ENCODE results near the gene ADPRM. TPM values are rescaled to one million over a fixed set of nuclear protein-coding genes. Genes with fewer than 3 reads are reported as not detected.

The ADPRM gene
- total RNA-seq, 1 experiment from 2014 or later = 2.5 TPM

- Histone ChIP-seq H3K4me1 (no peaks in the 10 kb centered on the region), H3K9me3 (no peaks in the 10 kb centered on the region), H3K36me3 (ENCODE audit: control insufficient read depth, insufficient read depth, low read length) (no peaks in the 10 kb centered on the region; the same call in 1 of the 2 replicates), H3K27me3 (replicated peaks; ENCODE audit: control insufficient read depth, insufficient read depth, low read length) (no peaks in the 10 kb centered on the region), H3K4me3 (ENCODE audit: low read depth, low read length) (no peak overlapping the region)
- POLR2A ChIA-PET = no interaction called here
- H3K9me3 Mint-ChIP-seq (ENCODE audit: unreplicated experiment) = no peaks in the 10 kb centered on the region
- H3K4me1 Mint-ChIP-seq (ENCODE audit: low read depth, unreplicated experiment) = no peaks in the 10 kb centered on the region
- no TSS peak for BruUV-seq (replicated peaks)
- no peak overlapping the region for H3K4me3 Mint-ChIP-seq (ENCODE audit: unreplicated experiment)
- no peak for DNase-seq
- intact Hi-C loops (cut with micrococcal nuclease; ENCODE audit: unreplicated experiment) = no loop called here
- no peak overlapping the region for H3K27ac Mint-ChIP-seq (ENCODE audit: unreplicated experiment)
- CTCF ChIA-PET = no interaction called here
- peaks cover 6% of the 10 kb centered on the region for H3K36me3 Mint-ChIP-seq (ENCODE audit: insufficient read depth, unreplicated experiment)
- no peak for TF ChIP-seq CTCF (IDR thresholded peaks at IDR 0.05; ENCODE audit: insufficient read depth in 1 of 2, low read depth in 1 of 2, low read length in 1 of 2, severe bottlenecking in 1 of 2, unreplicated experiment in 1 of 2)
- H3K27me3 Mint-ChIP-seq (ENCODE audit: insufficient read depth, unreplicated experiment) = no peaks in the 10 kb centered on the region
Measured at GRCh38 chr17:10673312-10673711, 24.1 kb upstream of the ADPRM start.

GRCh38 chr17:10674704-10675103 lies 22.7 kb upstream of the ADPRM start:
- H3K27me3 ChIP-seq (replicated peaks; ENCODE audit: control insufficient read depth, insufficient read depth, low read length) = no peaks in the 10 kb centered on the region
- Mint-ChIP-seq H3K4me1 (ENCODE audit: low read depth, unreplicated experiment) (no peaks in the 10 kb centered on the region), H3K9me3 (ENCODE audit: unreplicated experiment) (no peaks in the 10 kb centered on the region), H3K27me3 (ENCODE audit: insufficient read depth, unreplicated experiment) (no peaks in the 10 kb centered on the region), H3K36me3 (ENCODE audit: insufficient read depth, unreplicated experiment) (peaks cover 6% of the 10 kb centered on the region), H3K4me3 (ENCODE audit: unreplicated experiment) (no peak overlapping the region), H3K27ac (ENCODE audit: unreplicated experiment) (no peak overlapping the region)
- intact Hi-C loops (cut with micrococcal nuclease; ENCODE audit: unreplicated experiment) = no loop called here
- DNase-seq = no peak
- TF ChIP-seq CTCF (IDR thresholded peaks at IDR 0.05; ENCODE audit: insufficient read depth in 1 of 2, low read depth in 1 of 2, low read length in 1 of 2, severe bottlenecking in 1 of 2, unreplicated experiment in 1 of 2) = no peak
- H3K9me3 ChIP-seq = no peaks in the 10 kb centered on the region
- BruUV-seq (replicated peaks) = no TSS peak
- H3K4me1 ChIP-seq = no peaks in the 10 kb centered on the region
- CTCF ChIA-PET = no interaction called here
- H3K36me3 ChIP-seq (ENCODE audit: control insufficient read depth, insufficient read depth, low read length) = no peaks in the 10 kb centered on the region; the same call in 1 of the 2 replicates
- H3K4me3 ChIP-seq (ENCODE audit: low read depth, low read length) = no peak overlapping the region
- POLR2A ChIA-PET = no interaction called here

- POLR2A ChIA-PET = no interaction called here
- Mint-ChIP-seq H3K9me3 (ENCODE audit: unreplicated experiment) (no peaks in the 10 kb centered on the region), H3K27me3 (ENCODE audit: insufficient read depth, unreplicated experiment) (no peaks in the 10 kb centered on the region), H3K36me3 (ENCODE audit: insufficient read depth, unreplicated experiment) (peaks cover 39% of the 10 kb centered on the region), H3K27ac (ENCODE audit: unreplicated experiment) (peak overlapping the region; percentile 55), H3K4me1 (ENCODE audit: low read depth, unreplicated experiment) (no peaks in the 10 kb centered on the region), H3K4me3 (ENCODE audit: unreplicated experiment) (no peak overlapping the region)
- BruUV-seq (replicated peaks) = no TSS peak
- H3K4me3 ChIP-seq (ENCODE audit: low read depth, low read length) = no peak overlapping the region
- DNase-seq = no peak
- no peaks in the 10 kb centered on the region; the same call in 1 of the 2 replicates for H3K36me3 ChIP-seq (ENCODE audit: control insufficient read depth, insufficient read depth, low read length)
- CTCF ChIA-PET = no interaction called here
- no peaks in the 10 kb centered on the region for H3K9me3 ChIP-seq
- no peak for TF ChIP-seq CTCF (IDR thresholded peaks at IDR 0.05; ENCODE audit: insufficient read depth in 1 of 2, low read depth in 1 of 2, low read length in 1 of 2, severe bottlenecking in 1 of 2, unreplicated experiment in 1 of 2)
- H3K27me3 ChIP-seq (replicated peaks; ENCODE audit: control insufficient read depth, insufficient read depth, low read length) = no peaks in the 10 kb centered on the region
- no peaks in the 10 kb centered on the region for H3K4me1 ChIP-seq
- intact Hi-C loops (cut with micrococcal nuclease; ENCODE audit: unreplicated experiment) = no loop called here
Measured at GRCh38 chr17:10681866-10682446, 15.4 kb upstream of the ADPRM start.
